Measurements from ENCODE around the gene FHOD1.

FHOD1 gene

GRCh38 chr16:67230809-67231660 lies 16.2 kb downstream of the FHOD1 start:
- DNase-seq = no peak

GRCh38 chr16:67229906-67230808 lies 17.1 kb downstream of the FHOD1 start:
- DNase-seq = no peak

- DNase-seq = no peak
Measured at GRCh38 chr16:67228905-67229304, 18.4 kb downstream of the FHOD1 start.

GRCh38 chr16:67228034-67228785 lies 19.1 kb downstream of the FHOD1 start:
- DNase-seq = no peak

GRCh38 chr16:67227567-67227921 lies 19.7 kb downstream of the FHOD1 start:
- no peak for DNase-seq

- peak; percentile 97 for DNase-seq
Measured at GRCh38 chr16:67226804-67227566, 20.3 kb downstream of the FHOD1 start, which contains the start of gene TMEM208. Gene TMEM208 (plus strand): TSS chr16:67227130. CDS start chr16:67227219, 89 bp downstream.

GRCh38 chr16:67226295-67226803 lies 20.9 kb downstream of the FHOD1 start:
- DNase-seq = no peak

- DNase-seq = no peak
Measured at GRCh38 chr16:67223992-67224391, 23.3 kb downstream of the FHOD1 start.

- no peak for DNase-seq
Measured at GRCh38 chr16:67216612-67217490, 30.4 kb downstream of the FHOD1 start.

GRCh38 chr16:67215706-67216105 lies 31.6 kb downstream of the FHOD1 start:
- no peak for DNase-seq

- no peak for DNase-seq
Measured at GRCh38 chr16:67213197-67214019, 33.9 kb downstream of the FHOD1 start.

GRCh38 chr16:67212766-67213165 lies 34.5 kb downstream of the FHOD1 start:
- DNase-seq = peak; percentile 16

- DNase-seq = no peak
Measured at GRCh38 chr16:67211674-67212073, 35.6 kb downstream of the FHOD1 start.

GRCh38 chr16:67210069-67210937 lies 37.0 kb downstream of the FHOD1 start:
- DNase-seq = no peak

GRCh38 chr16:67209565-67209964 lies 37.7 kb downstream of the FHOD1 start:
- DNase-seq = no peak

- DNase-seq = no peak
Measured at GRCh38 chr16:67208154-67208896, 39.0 kb downstream of the FHOD1 start.

GRCh38 chr16:67207249-67208091 lies 39.8 kb downstream of the FHOD1 start:
- no peak for DNase-seq
